Measurements from ENCODE around the gene GLRX5.

Gene GLRX5

GRCh38 chr14:95518045-95518751, 16.7 kb upstream of the GLRX5 start:
- DNase-seq: no peak

GRCh38 chr14:95519699-95520098, 15.2 kb upstream of the GLRX5 start:
- DNase-seq: peak; percentile 55

- no peak for DNase-seq
These were observed 14.5 kb upstream of the GLRX5 start for GRCh38 chr14:95520346-95520745.

- DNase-seq: no peak
These were observed 13.8 kb upstream of the GLRX5 start for GRCh38 chr14:95521001-95521400.

- DNase-seq: no peak
These were observed 12.7 kb upstream of the GLRX5 start for GRCh38 chr14:95522116-95522515.

- no peak for DNase-seq
These were observed 12.3 kb upstream of the GLRX5 start for GRCh38 chr14:95522556-95522955.

GRCh38 chr14:95523051-95523814, 11.6 kb upstream of the GLRX5 start:
- no peak for DNase-seq

GRCh38 chr14:95523815-95524448, 10.9 kb upstream of the GLRX5 start:
- DNase-seq: no peak

- no peak for DNase-seq
These were observed 9.9 kb upstream of the GLRX5 start for GRCh38 chr14:95524706-95525512.

GRCh38 chr14:95525999-95526398, 8.9 kb upstream of the GLRX5 start:
- DNase-seq: no peak

- DNase-seq: no peak
These were observed 8.1 kb upstream of the GLRX5 start for GRCh38 chr14:95526483-95527386.

GRCh38 chr14:95527387-95528002, 7.4 kb upstream of the GLRX5 start:
- peak; percentile 36 for DNase-seq

GRCh38 chr14:95529216-95529615, 5.6 kb upstream of the GLRX5 start:
- no peak for DNase-seq

GRCh38 chr14:95530473-95531276, 4.2 kb upstream of the GLRX5 start:
- no peak for DNase-seq

- DNase-seq: no peak
These were observed 3.4 kb upstream of the GLRX5 start for GRCh38 chr14:95531473-95531872.

- DNase-seq: no peak
These were observed 2.9 kb upstream of the GLRX5 start for GRCh38 chr14:95531969-95532368.

- no peak for DNase-seq
These were observed 1.4 kb upstream of the GLRX5 start for GRCh38 chr14:95533391-95533821.

GRCh38 chr14:95533822-95534221, 1.0 kb upstream of the GLRX5 start:
- DNase-seq: no peak

GRCh38 chr14:95535226-95536021, 574 bp downstream of the GLRX5 start:
- no peak for DNase-seq
